Smooth muscle cell (in vitro differentiated cells): Measurements from ENCODE around the gene RBKS. TPM values are rescaled to one million over a fixed set of nuclear protein-coding genes. Genes with fewer than 3 reads are reported as not detected.
A peak's percentile ranks its signal among the peaks of the same experiment; 100 is the strongest.

Source experiments
- DNase-seq: peaks from one replicate; lab custom pipeline; 2025; ENCODE audit not compliant: unreplicated experiment; lab: John Stamatoyannopoulos, UW
- H2AFZ ChIP-seq: fragments of 200-600 bp; sonication (generic); 2 replicates; pipeline ENCODE4 v1.6.0; 2016; ENCODE audit warnings: antibody characterized with exemption, low read depth, mild to moderate bottlenecking
- H3F3A ChIP-seq: fragments of 200-600 bp; sonication (generic); 2 replicates; pipeline ENCODE4 v1.6.0; 2017; ENCODE audit warnings: antibody characterized with exemption, low read depth
- H3K27ac ChIP-seq: fragments of 200-600 bp; sonication (generic); 2 replicates; pipeline ENCODE4 v1.5.1; 2016; ENCODE audit warnings: low read depth, mild to moderate bottlenecking
- H3K27me3 ChIP-seq: fragments of 200-600 bp; sonication (generic); 2 replicates; pipeline ENCODE4 v1.6.1; 2016; ENCODE audit warnings: low read depth, mild to moderate bottlenecking
- H3K36me3 ChIP-seq: fragments of 200-600 bp; sonication (generic); 2 replicates; pipeline ENCODE4 v1.5.1; 2016; ENCODE audit warnings: low read depth
- H3K4me1 ChIP-seq: fragments of 200-600 bp; sonication (generic); 2 replicates; pipeline ENCODE4 v1.5.1; 2016; ENCODE audit warnings: low read depth
- H3K4me2 ChIP-seq: fragments of 200-600 bp; sonication (generic); 2 replicates; pipeline ENCODE4 v1.6.0; 2016; ENCODE audit warnings: mild to moderate bottlenecking
- H3K4me3 ChIP-seq: fragments of 200-600 bp; sonication (generic); 2 replicates; pipeline ENCODE4 v1.5.1; 2016; ENCODE audit warnings: mild to moderate bottlenecking
- H3K79me2 ChIP-seq: fragments of 200-600 bp; sonication (generic); 2 replicates; pipeline ENCODE4 v1.6.0; 2016; ENCODE audit warnings: low read depth, mild to moderate bottlenecking
- H3K9ac ChIP-seq: fragments of 200-600 bp; sonication (generic); 2 replicates; pipeline ENCODE4 v1.6.0; 2016; ENCODE audit warnings: low read depth
- H3K9me3 ChIP-seq: fragments of 200-600 bp; sonication (generic); replicated peaks from 2 replicates; pipeline ENCODE4 v1.5.1; 2016; ENCODE audit warnings: low read depth
- H4K20me1 ChIP-seq: fragments of 200-600 bp; sonication (generic); 2 replicates; pipeline ENCODE4 v1.6.0; 2016; ENCODE audit warnings: low read depth
- CTCF ChIP-seq: fragments of 200-600 bp; sonication (generic); IDR thresholded peaks from 2 replicates; pipeline ENCODE4 v1.5.1; 2017; ENCODE audit warnings: borderline replicate concordance, mild to moderate bottlenecking, antibody characterized with exemption; ENCODE audit not compliant: insufficient read depth, poor library complexity, severe bottlenecking
- WGBS: methylation state at CpG from one replicate; pipeline ENCODE4 v1.1.7; 2016; ENCODE audit warnings: low lambda C conversion rate; 5-methylcytosine and 5-hydroxymethylcytosine counted together
- polyA plus RNA-seq: library from polyadenylated mRNA; unstranded; fragments of >200 nt; fragmentation: Nextera tagmentation; extraction: Ambion mirVana; gene quantifications from 2 replicates; pipeline ENCODE4 v1.2.1, GENCODE V29; 2016
- total RNA-seq: library from RNA; depleted of rRNA; stranded (reverse); fragments of >200 nt; gene quantifications from 2 replicates; pipeline ENCODE4 v1.2.3, GENCODE V29; 2014

The RBKS gene
- total and polyA plus RNA-seq, 2 experiments from 2014 or later, result 1.0 to 3.3 TPM

GRCh38 chr2:27792759-27793158 lies 97.4 kb downstream of the RBKS start:
- Histone ChIP-seq H3K27me3 (no peaks in the 10 kb centered on the region), H3K4me1 (peaks cover 6% of the 10 kb centered on the region), H3K79me2 (no peaks in the 10 kb centered on the region), H3K36me3 (no peaks in the 10 kb centered on the region), H3F3A (no peaks in the 10 kb centered on the region), H3K27ac (peak overlapping the region; percentile 79), H3K4me2 (peak overlapping the region; percentile 67), H4K20me1 (no peaks in the 10 kb centered on the region), H3K4me3 (no peak overlapping the region), H3K9me3 (no peaks in the 10 kb centered on the region), H3K9ac (no peak overlapping the region), H2AFZ (peak overlapping the region; percentile 81)
- no peak for TF ChIP-seq CTCF
- no peak for DNase-seq

GRCh38 chr2:27790796-27791195 lies 99.4 kb downstream of the RBKS start:
- no peak for TF ChIP-seq CTCF
- Histone ChIP-seq H3K4me1 (peaks cover 6% of the 10 kb centered on the region), H3K4me2 (no peak overlapping the region), H3K27ac (no peak overlapping the region), H3K9ac (no peak overlapping the region), H3K9me3 (no peaks in the 10 kb centered on the region), H4K20me1 (no peaks in the 10 kb centered on the region), H3F3A (no peaks in the 10 kb centered on the region), H3K27me3 (no peaks in the 10 kb centered on the region), H3K79me2 (no peaks in the 10 kb centered on the region), H2AFZ (no peak overlapping the region), H3K36me3 (no peaks in the 10 kb centered on the region), H3K4me3 (no peak overlapping the region)
- WGBS, result 88% methylated on average over 1 of the region's 1 CpG
- DNase-seq, result no peak

- Histone ChIP-seq H3F3A (no peaks in the 10 kb centered on the region), H4K20me1 (peaks cover 6% of the 10 kb centered on the region), H3K79me2 (peaks cover 8% of the 10 kb centered on the region), H3K27me3 (no peaks in the 10 kb centered on the region), H3K9me3 (no peaks in the 10 kb centered on the region), H3K27ac (no peak overlapping the region), H3K4me3 (no peak overlapping the region), H2AFZ (no peak overlapping the region), H3K4me2 (no peak overlapping the region), H3K9ac (no peak overlapping the region), H3K4me1 (no peaks in the 10 kb centered on the region), H3K36me3 (no peaks in the 10 kb centered on the region)
- DNase-seq, result no peak
- 100% methylated on average over 1 of the region's 1 CpG for WGBS
- TF ChIP-seq CTCF, result no peak
Observed at GRCh38 chr2:27782701-27783100, 107.5 kb downstream of the RBKS start.

GRCh38 chr2:27781496-27781895 lies 108.7 kb downstream of the RBKS start:
- WGBS, result 97% methylated on average over 2 of the region's 2 CpGs
- no peaks in the 10 kb centered on the region for H3F3A ChIP-seq
- H4K20me1 ChIP-seq, result peaks cover 6% of the 10 kb centered on the region
- H3K4me3 ChIP-seq, result no peak overlapping the region
- no peak overlapping the region for H3K27ac ChIP-seq
- H3K4me2 ChIP-seq, result no peak overlapping the region
- no peaks in the 10 kb centered on the region for H3K27me3 ChIP-seq
- H3K79me2 ChIP-seq, result peaks cover 19% of the 10 kb centered on the region
- TF ChIP-seq CTCF, result no peak
- no peaks in the 10 kb centered on the region for H3K4me1 ChIP-seq
- H3K36me3 ChIP-seq, result no peaks in the 10 kb centered on the region
- no peaks in the 10 kb centered on the region for H3K9me3 ChIP-seq
- DNase-seq, result no peak
- H3K9ac ChIP-seq, result no peak overlapping the region
- no peak overlapping the region for H2AFZ ChIP-seq
